ENCODE data around the gene SELENOO. TPM values are rescaled to one million over a fixed set of nuclear protein-coding genes. Genes with fewer than 3 reads are reported as not detected.

Gene SELENOO
- total and polyA plus RNA-seq, 9 donors = 10.8 to 21.1 (median 14.3) TPM

- 80% methylated on average over 21 of the region's 25 CpGs for WGBS (ENCODE audit: insufficient coverage)
- H3K4me1 ChIP-seq (ENCODE audit: control insufficient read depth, insufficient read depth, low read length) = peaks cover 35% of the 10 kb centered on the region
- no peak overlapping the region for H3K4me3 ChIP-seq (ENCODE audit: low read length)
- no peaks in the 10 kb centered on the region for H3K9me3 ChIP-seq (replicated peaks; ENCODE audit: control insufficient read depth, low read depth, low read length)
- DNase-seq = no peak
- H3K36me3 ChIP-seq (ENCODE audit: control insufficient read depth, insufficient read depth, low read length) = peaks cover 28% of the 10 kb centered on the region
- H3K27ac ChIP-seq (ENCODE audit: low read length) = peak overlapping the region; percentile 86
- no peaks in the 10 kb centered on the region for H3K27me3 ChIP-seq (ENCODE audit: control insufficient read depth, insufficient read depth, low read length)
Observed at GRCh38 chr22:50192436-50193204, 8.2 kb upstream of the SELENOO start.

GRCh38 chr22:50193621-50194020 lies 7.2 kb upstream of the SELENOO start:
- DNase-seq = no peak
- H3K4me1 ChIP-seq (ENCODE audit: control insufficient read depth, insufficient read depth, low read length) = peaks cover 33% of the 10 kb centered on the region
- H3K27ac ChIP-seq (ENCODE audit: low read length) = no peak overlapping the region
- no peaks in the 10 kb centered on the region for H3K27me3 ChIP-seq (ENCODE audit: control insufficient read depth, insufficient read depth, low read length)
- H3K4me3 ChIP-seq (ENCODE audit: low read length) = no peak overlapping the region
- 96% methylated on average over 5 of the region's 8 CpGs for WGBS (ENCODE audit: insufficient coverage)
- H3K9me3 ChIP-seq (replicated peaks; ENCODE audit: control insufficient read depth, low read depth, low read length) = no peaks in the 10 kb centered on the region
- peaks cover 36% of the 10 kb centered on the region for H3K36me3 ChIP-seq (ENCODE audit: control insufficient read depth, insufficient read depth, low read length)

- Histone ChIP-seq H3K4me1 (ENCODE audit: control insufficient read depth, insufficient read depth, low read length) (peaks cover 27% of the 10 kb centered on the region), H3K36me3 (ENCODE audit: control insufficient read depth, insufficient read depth, low read length) (peaks cover 42% of the 10 kb centered on the region), H3K9me3 (replicated peaks; ENCODE audit: control insufficient read depth, low read depth, low read length) (no peaks in the 10 kb centered on the region), H3K4me3 (ENCODE audit: low read length) (no peak overlapping the region), H3K27me3 (ENCODE audit: control insufficient read depth, insufficient read depth, low read length) (no peaks in the 10 kb centered on the region), H3K27ac (ENCODE audit: low read length) (no peak overlapping the region)
- WGBS (ENCODE audit: insufficient coverage) = 93% methylated on average over 42 of the region's 44 CpGs
- DNase-seq = no peak
Observed at GRCh38 chr22:50194037-50194805, 6.6 kb upstream of the SELENOO start.

DNA sequence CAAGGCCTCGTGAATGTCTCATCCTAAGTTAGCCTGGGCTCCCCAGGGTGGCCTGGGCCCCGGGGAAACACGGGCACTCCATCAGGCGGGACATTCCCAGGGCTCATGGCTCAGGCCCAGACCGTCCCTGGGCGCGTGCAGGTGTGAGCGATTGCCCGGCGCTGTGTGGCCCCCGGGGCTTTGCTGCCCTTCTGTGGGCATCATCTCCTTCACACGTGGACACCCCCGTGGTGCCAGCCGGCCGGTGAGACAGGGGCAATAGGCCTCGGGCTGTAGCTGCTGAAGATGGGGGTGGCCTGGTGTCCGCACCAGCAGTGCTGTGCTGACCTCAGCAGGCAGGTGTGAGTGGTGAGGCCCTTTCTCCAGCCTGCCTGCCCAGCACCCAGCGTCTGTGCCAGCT lies 4.6 kb upstream of the SELENOO start:
- Histone ChIP-seq H3K9me3 (replicated peaks; ENCODE audit: control insufficient read depth, low read depth, low read length) (no peaks in the 10 kb centered on the region), H3K27me3 (ENCODE audit: control insufficient read depth, insufficient read depth, low read length) (no peaks in the 10 kb centered on the region), H3K27ac (ENCODE audit: low read length) (no peak overlapping the region), H3K4me3 (ENCODE audit: low read length) (no peak overlapping the region), H3K36me3 (ENCODE audit: control insufficient read depth, insufficient read depth, low read length) (peaks cover 44% of the 10 kb centered on the region), H3K4me1 (ENCODE audit: control insufficient read depth, insufficient read depth, low read length) (peaks cover 14% of the 10 kb centered on the region)
- no peak for DNase-seq
- 94% methylated on average over 14 of the region's 18 CpGs for WGBS (ENCODE audit: insufficient coverage)

DNA sequence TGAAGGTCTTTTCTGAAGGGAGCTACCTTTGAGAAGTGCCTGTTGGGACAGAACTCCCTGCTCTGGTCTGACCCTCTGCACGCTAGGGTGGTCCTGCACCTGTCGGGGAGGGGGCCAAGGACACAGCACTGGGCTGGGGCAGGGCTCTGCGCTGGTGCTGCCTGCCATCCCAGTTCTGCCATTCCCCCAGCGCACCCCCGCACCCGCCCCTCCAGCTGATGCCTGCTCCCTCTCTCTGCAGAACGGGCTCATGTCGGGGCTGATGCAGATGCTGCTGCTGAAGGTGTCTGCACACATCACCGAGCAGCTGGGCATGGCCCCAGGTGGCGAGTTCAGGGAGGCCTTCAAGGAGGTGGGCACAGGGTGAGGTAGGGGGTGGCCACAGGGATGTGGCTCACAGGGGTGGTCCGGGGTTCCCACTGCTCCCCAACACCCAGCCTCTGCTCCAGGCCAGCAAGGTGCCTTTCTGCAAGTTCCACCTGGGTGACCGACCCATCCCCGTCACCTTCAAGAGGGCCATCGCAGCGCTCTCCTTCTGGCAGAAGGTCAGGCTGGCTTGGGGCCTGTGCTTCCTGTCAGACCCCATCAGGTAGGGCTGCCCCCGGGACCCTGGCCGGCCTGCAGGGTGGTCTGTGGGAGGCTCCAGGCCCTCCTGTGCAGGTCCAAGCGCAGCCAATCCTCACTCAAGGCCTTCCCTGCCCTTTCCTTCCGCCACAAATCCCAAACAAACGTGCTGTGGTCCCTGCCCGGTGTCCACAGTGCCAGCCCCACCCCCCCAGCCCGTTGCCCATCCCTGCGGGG lies 3.6 kb upstream of the SELENOO start:
- Histone ChIP-seq H3K27me3 (ENCODE audit: control insufficient read depth, insufficient read depth, low read length) (no peaks in the 10 kb centered on the region), H3K9me3 (replicated peaks; ENCODE audit: control insufficient read depth, low read depth, low read length) (no peaks in the 10 kb centered on the region), H3K4me3 (ENCODE audit: low read length) (no peak overlapping the region), H3K36me3 (ENCODE audit: control insufficient read depth, insufficient read depth, low read length) (peaks cover 44% of the 10 kb centered on the region), H3K27ac (ENCODE audit: low read length) (no peak overlapping the region), H3K4me1 (ENCODE audit: control insufficient read depth, insufficient read depth, low read length) (peaks cover 14% of the 10 kb centered on the region)
- no peak for DNase-seq
- 84% methylated on average over 16 of the region's 23 CpGs for WGBS (ENCODE audit: insufficient coverage)

DNA sequence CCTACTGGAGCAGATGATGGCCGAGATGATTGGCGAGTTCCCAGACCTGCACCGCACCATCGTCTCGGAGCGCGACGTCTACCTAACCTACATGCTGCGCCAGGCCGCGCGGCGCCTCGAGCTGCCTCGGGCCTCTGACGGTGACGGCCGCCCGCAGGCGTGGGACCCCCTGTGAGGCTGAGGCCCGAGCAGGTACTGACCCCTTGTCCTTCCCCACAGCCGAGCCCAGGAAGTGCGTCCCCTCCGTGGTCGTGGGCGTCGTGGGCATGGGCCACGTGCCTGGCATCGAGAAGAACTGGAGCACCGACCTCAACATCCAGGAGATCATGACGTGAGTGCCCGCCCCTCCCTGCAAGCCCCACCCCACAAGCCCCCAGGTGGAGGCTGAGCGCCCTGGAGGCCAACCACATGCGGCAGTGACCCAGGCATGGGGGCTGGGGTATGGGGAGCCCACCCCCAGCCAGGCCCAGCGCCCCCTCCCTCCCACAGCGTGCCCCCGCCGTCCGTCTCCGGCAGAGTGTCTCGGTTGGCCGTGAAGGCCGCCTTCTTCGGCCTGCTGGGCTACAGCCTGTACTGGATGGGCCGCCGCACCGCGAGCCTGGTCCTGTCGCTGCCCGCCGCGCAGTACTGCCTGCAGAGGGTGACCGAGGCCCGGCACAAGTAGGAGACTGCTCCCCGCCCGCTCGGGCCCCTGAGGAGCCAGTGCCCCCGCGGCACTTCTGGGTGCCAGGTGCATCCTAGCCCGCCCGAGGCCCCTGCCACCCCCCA lies 2.8 kb upstream of the SELENOO start:
- 91% methylated on average over 44 of the region's 61 CpGs for WGBS (ENCODE audit: insufficient coverage)
- H3K27me3 ChIP-seq (ENCODE audit: control insufficient read depth, insufficient read depth, low read length) = no peaks in the 10 kb centered on the region
- no peak overlapping the region for H3K27ac ChIP-seq (ENCODE audit: low read length)
- no peaks in the 10 kb centered on the region for H3K9me3 ChIP-seq (replicated peaks; ENCODE audit: control insufficient read depth, low read depth, low read length)
- DNase-seq = no peak
- no peak overlapping the region for H3K4me3 ChIP-seq (ENCODE audit: low read length)
- peaks cover 16% of the 10 kb centered on the region for H3K4me1 ChIP-seq (ENCODE audit: control insufficient read depth, insufficient read depth, low read length)
- H3K36me3 ChIP-seq (ENCODE audit: control insufficient read depth, insufficient read depth, low read length) = peaks cover 45% of the 10 kb centered on the region

DNA sequence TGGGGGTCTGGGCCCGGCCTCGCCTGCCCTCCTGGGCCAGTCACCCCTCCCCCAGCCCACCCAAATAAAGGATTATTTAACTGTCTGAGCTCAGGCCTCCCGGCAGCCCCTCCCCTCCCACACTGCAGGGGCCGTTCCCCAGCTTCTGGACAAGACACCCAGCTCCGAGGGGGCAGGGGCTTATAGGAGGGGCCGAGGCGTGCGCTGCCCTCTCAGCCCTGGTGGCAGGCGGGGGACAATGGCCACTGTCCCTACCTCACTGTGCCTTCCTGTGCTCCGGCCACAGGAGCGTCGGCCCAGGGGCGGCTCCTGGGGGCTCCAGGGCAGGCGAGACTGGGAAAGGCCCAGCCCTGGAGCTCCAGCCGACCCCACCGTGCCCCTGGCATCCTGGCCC lies 2.2 kb upstream of the SELENOO start:
- no peaks in the 10 kb centered on the region for H3K27me3 ChIP-seq (ENCODE audit: control insufficient read depth, insufficient read depth, low read length)
- no peak overlapping the region for H3K4me3 ChIP-seq (ENCODE audit: low read length)
- DNase-seq = no peak
- H3K27ac ChIP-seq (ENCODE audit: low read length) = no peak overlapping the region
- 82% methylated on average over 14 of the region's 16 CpGs for WGBS (ENCODE audit: insufficient coverage)
- peaks cover 45% of the 10 kb centered on the region for H3K36me3 ChIP-seq (ENCODE audit: control insufficient read depth, insufficient read depth, low read length)
- peaks cover 16% of the 10 kb centered on the region for H3K4me1 ChIP-seq (ENCODE audit: control insufficient read depth, insufficient read depth, low read length)
- no peaks in the 10 kb centered on the region for H3K9me3 ChIP-seq (replicated peaks; ENCODE audit: control insufficient read depth, low read depth, low read length)

DNA sequence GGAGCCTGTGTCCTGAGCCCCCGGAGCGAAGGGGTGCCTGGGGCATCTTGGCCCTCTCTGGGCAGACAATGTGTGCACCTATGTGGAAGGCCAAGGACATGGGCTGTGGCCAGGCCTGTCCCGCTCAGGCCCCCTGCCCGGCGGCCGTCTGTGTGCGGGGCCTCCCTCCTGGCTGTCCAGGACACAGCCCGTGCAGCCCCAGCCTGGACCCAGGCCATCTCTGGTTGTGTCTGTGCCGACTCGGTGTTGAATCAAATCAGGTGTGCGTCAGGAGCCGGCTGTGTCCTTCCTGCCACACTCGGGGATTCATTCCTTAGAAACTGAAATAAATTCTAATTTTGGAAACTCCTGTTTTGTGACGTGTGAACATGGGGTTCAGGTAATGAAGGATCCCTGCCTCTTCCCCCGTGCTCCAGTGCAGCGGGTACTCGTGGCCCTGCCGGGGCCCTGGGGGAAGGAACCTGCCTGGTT lies 1.5 kb upstream of the SELENOO start:
- Histone ChIP-seq H3K27ac (ENCODE audit: low read length) (no peak overlapping the region), H3K27me3 (ENCODE audit: control insufficient read depth, insufficient read depth, low read length) (no peaks in the 10 kb centered on the region), H3K36me3 (ENCODE audit: control insufficient read depth, insufficient read depth, low read length) (peaks cover 44% of the 10 kb centered on the region), H3K4me3 (ENCODE audit: low read length) (no peak overlapping the region), H3K9me3 (replicated peaks; ENCODE audit: control insufficient read depth, low read depth, low read length) (no peaks in the 10 kb centered on the region), H3K4me1 (ENCODE audit: control insufficient read depth, insufficient read depth, low read length) (peaks cover 16% of the 10 kb centered on the region)
- 66% methylated on average over 12 of the region's 18 CpGs for WGBS (ENCODE audit: insufficient coverage)
- DNase-seq = no peak

- Histone ChIP-seq H3K4me1 (ENCODE audit: control insufficient read depth, insufficient read depth, low read length) (peaks cover 16% of the 10 kb centered on the region), H3K27ac (ENCODE audit: low read length) (no peak overlapping the region), H3K27me3 (ENCODE audit: control insufficient read depth, insufficient read depth, low read length) (no peaks in the 10 kb centered on the region), H3K4me3 (ENCODE audit: low read length) (peak overlapping the region; percentile 53), H3K9me3 (replicated peaks; ENCODE audit: control insufficient read depth, low read depth, low read length) (no peaks in the 10 kb centered on the region), H3K36me3 (ENCODE audit: control insufficient read depth, insufficient read depth, low read length) (peaks cover 42% of the 10 kb centered on the region)
- DNase-seq = no peak
- WGBS (ENCODE audit: insufficient coverage) = 3% methylated on average over 23 of the region's 34 CpGs
Observed at GRCh38 chr22:50199829-50200460, 866 bp upstream of the SELENOO start.

Measured in muscle of leg (tissue), 11 donors.